Ovary (tissue), 3 donors: ENCODE results near the gene CDCA4.

ENCODE experiments used
- CTCF ChIP-seq, 3 donors: fragments of 450-650 bp in 2 of 3; fragments of 200-600 bp in 1 of 3; IDR thresholded peaks; one replicate each; pipeline versions ENCODE4 v1.5.1 to v1.8.0; 2016 to 2022; ENCODE audit warnings: antibody characterized with exemption in 3 of 3, mild to moderate bottlenecking in 1 of 3
- EP300 ChIP-seq: sonication (generic); formaldehyde crosslinking; IDR thresholded peaks from one replicate; pipeline ENCODE4 v1.6.1; 2017; ENCODE audit warnings: antibody characterized with exemption
- POLR2A ChIP-seq: fragments of 450-650 bp; IDR thresholded peaks from one replicate; pipeline ENCODE4 v1.6.1; 2017; ENCODE audit warnings: antibody characterized with exemption, mild to moderate bottlenecking, moderate library complexity
- donor health status: DM: no; HTN: no; CAD: no.

DNA sequence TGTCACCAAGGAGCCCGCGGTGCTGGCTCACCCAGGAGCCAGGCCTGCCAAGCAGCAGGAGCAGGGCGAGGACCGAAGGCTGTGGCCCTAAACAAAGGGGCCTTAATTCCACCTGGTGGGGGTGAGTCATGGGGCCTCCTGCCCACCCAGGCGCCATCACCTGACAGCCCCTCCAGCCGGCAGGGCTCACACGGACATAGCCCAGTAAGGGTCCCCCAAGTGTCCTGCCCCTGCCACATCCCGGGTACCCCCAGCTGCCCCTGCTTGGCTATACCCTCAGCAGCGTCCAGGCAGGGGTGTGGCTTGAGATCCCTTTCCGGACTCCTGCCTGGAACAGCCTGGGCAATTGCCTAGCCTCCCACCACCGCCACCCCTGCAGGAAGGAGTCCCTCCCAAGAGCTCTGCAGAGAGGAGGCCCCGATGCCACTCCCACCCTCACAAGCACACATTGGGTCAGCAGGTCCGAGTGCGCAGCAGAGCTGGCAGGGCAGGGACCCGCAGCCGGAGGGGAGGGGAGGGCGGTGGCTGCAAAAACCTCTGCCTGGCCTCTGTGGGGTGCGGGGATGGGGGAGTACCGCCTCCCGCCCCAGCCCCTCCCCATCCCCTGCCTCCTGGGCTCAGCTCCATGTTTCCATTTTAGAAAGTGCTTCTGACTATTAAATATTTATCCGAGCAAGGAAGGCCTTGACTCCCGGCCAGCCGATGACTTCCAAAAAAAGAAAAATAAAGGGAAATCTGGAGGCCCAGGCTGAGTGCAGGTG, 47.3 kb downstream of the CDCA4 start:
- no peak for TF ChIP-seq CTCF (IDR thresholded peaks at IDR 0.05)
- no peak for TF ChIP-seq EP300
- no peak for TF ChIP-seq POLR2A
